ENCODE results near the gene SMIM10L2A. TPM values are rescaled to one million over a fixed set of nuclear protein-coding genes. Genes with fewer than 3 reads are reported as not detected.

SMIM10L2A gene
- total and polyA plus RNA-seq, 2 of the 8 experiments (the other 6 are each of a cell fraction or from before 2014, with no cell fraction given): 5.0 to 7.5 TPM

DNA sequence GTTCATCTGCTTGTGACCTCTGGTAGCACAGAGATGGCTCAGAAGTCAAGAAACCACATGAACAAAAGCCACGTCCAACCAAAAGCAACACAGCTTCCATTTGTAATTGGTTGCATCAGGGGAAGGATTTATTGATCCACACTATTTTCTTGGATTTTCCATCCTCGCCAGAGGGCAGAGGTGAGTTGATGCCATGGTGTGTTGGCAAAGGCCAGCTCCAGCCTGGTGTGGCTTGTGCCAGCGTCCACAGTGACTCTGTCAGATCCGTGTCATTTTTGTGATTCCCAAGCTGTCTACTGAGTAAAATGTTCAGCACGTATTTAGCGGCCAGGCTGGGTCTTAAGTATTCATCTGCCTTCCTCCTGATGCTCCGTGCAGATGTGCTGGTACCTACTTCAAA, 30.0 kb upstream of the SMIM10L2A start:
- CTCF ChIA-PET (ENCODE audit: partially characterized antibody): no interaction called here
- no peak for TF ChIP-seq KDM5A (IDR thresholded peaks at IDR 0.05; ENCODE audit: low read length)
- TF ChIP-seq NANOG (IDR thresholded peaks at IDR 0.05; ENCODE audit: insufficient read depth, low read depth, low read length, poor library complexity, severe bottlenecking): no peak
- TF ChIP-seq CEBPB (IDR thresholded peaks at IDR 0.05; ENCODE audit: low read depth, low read length): no peak
- no peak for TF ChIP-seq GTF2F1 (IDR thresholded peaks at IDR 0.05; ENCODE audit: borderline replicate concordance, low read depth, low read length)
- no peak overlapping the region for H3K18ac ChIP-seq (ENCODE audit: extremely low read depth, low read length)
- H3K27ac ChIP-seq (ENCODE audit: low read depth, low read length): no peak overlapping the region
- no peak overlapping the region for H3K56ac ChIP-seq (replicated peaks; ENCODE audit: insufficient read length, low read depth, low read length)
- H2AFZ ChIP-seq (ENCODE audit: low read length): no peak overlapping the region
- H3K4me2 ChIP-seq (ENCODE audit: insufficient read depth in 1 of 2, low read depth in 2 of 2, low read length in 2 of 2): no peak overlapping the region
- H3K27me3 ChIP-seq (replicated peaks in 1 of 4; ENCODE audit: control insufficient read depth in 3 of 4, extremely low read depth in 1 of 4, insufficient read depth in 3 of 4, low read length in 3 of 4): no peaks in the 10 kb centered on the region
- FAIRE-seq (no peak), DNase-seq (ENCODE audit: low read depth in 1 of 2, low spot score in 2 of 2) (no peak)
- POLR2A ChIA-PET (ENCODE audit: partially characterized antibody): interaction anchor here (0.9 kb wide), 1 partner anchor 10 kb away, joined by 3 read pairs; no protein-coding TSS in a partner anchor
- H3K9ac ChIP-seq (replicated peaks in 1 of 4; ENCODE audit: extremely low read depth in 1 of 4, low read depth in 3 of 4, low read length in 3 of 4): no peak overlapping the region
- WGBS, 2 experiments (ENCODE audit: extremely low coverage in 1 of 2, insufficient coverage in 1 of 2, insufficient read length in 1 of 2, insufficient replicate concordance in 2 of 2, low coverage in 1 of 2, low lambda C conversion rate in 2 of 2, missing lambda C conversion rate in 1 of 2): 91% methylated on average over 5 of the region's 7 CpGs; no CpG with 5 or more reads in 1 of the 2 experiments
- H3K4me1 ChIP-seq (replicated peaks in 1 of 4; ENCODE audit: control insufficient read depth in 3 of 4, insufficient read depth in 4 of 4, low read length in 3 of 4): peaks cover 0 to 3% (median 0%) of the 10 kb centered on the region in 4 experiments; a peak in 2 of 7 replicates
- H2BK15ac ChIP-seq (ENCODE audit: low read length): no peak overlapping the region
- no peaks in the 10 kb centered on the region for H3K9me3 ChIP-seq (ENCODE audit: insufficient read depth in 2 of 2, low read depth in 1 of 2, low read length in 1 of 2)
- no peak overlapping the region for H3K23ac ChIP-seq (ENCODE audit: insufficient read length)
- H2BK120ac ChIP-seq (replicated peaks; ENCODE audit: low read depth, low read length): no peak overlapping the region
- H2AK5ac ChIP-seq (ENCODE audit: low read depth, low read length): no peak overlapping the region
- no peak overlapping the region for H4K5ac ChIP-seq (ENCODE audit: insufficient read length, low read depth, low read length)
- no peaks in the 10 kb centered on the region for H4K20me1 ChIP-seq (replicated peaks in 1 of 2; ENCODE audit: control insufficient read depth in 1 of 2, insufficient read depth in 2 of 2, low read length in 2 of 2)
- no peak overlapping the region for H3K4ac ChIP-seq (replicated peaks; ENCODE audit: insufficient read length, low read depth, low read length)
- H4K8ac ChIP-seq (ENCODE audit: extremely low read depth, insufficient read depth, low read length): no peak overlapping the region
- no peaks in the 10 kb centered on the region for H3K79me1 ChIP-seq (ENCODE audit: low read depth, low read length)
- no peak overlapping the region for H4K91ac ChIP-seq (replicated peaks; ENCODE audit: insufficient read length, low read length)
- no peak overlapping the region for H2BK5ac ChIP-seq (ENCODE audit: low read depth, low read length)
- no peak overlapping the region for H2BK12ac ChIP-seq (ENCODE audit: low read depth, low read length)
- H2BK20ac ChIP-seq (ENCODE audit: low read length): no peak overlapping the region
- no peak overlapping the region for H3K4me3 ChIP-seq (ENCODE audit: extremely low read depth in 1 of 4, insufficient read depth in 2 of 4, low read depth in 3 of 4, low read length in 4 of 4)
- H3K23me2 ChIP-seq (ENCODE audit: low read depth, low read length): no peaks in the 10 kb centered on the region
- no peaks in the 10 kb centered on the region for H3K36me3 ChIP-seq (ENCODE audit: control insufficient read depth in 2 of 4, insufficient read depth in 4 of 4, low read length in 3 of 4)
- no peak overlapping the region for H3K14ac ChIP-seq (ENCODE audit: insufficient read length)
- no peaks in the 10 kb centered on the region for H3K79me2 ChIP-seq (ENCODE audit: control insufficient read depth in 1 of 2, insufficient read depth in 2 of 2, low read length in 2 of 2)
